H1 (cell line): ENCODE measurements around the gene MCC. TPM values are rescaled to one million over a fixed set of nuclear protein-coding genes. Genes with fewer than 3 reads are reported as not detected.

ENCODE experiments used
- CEBPB ChIP-seq: IDR thresholded peaks from 2 replicates; pipeline ENCODE4 v1.6.1; 2012; ENCODE audit warnings: low read depth, low read length
- CHD7 ChIP-seq: fragments of 300-600 bp; sonication (generic); IDR thresholded peaks from 2 replicates; pipeline ENCODE4 v1.7.1; 2012; ENCODE audit warnings: low read length, moderate library complexity, mild to moderate bottlenecking, inconsistent platforms; ENCODE audit not compliant: insufficient replicate concordance
- JUND ChIP-seq: IDR thresholded peaks from 2 replicates; pipeline ENCODE4 v1.6.1; 2011; ENCODE audit warnings: mild to moderate bottlenecking, improper control_type of control experiment, low read length
- NRF1 ChIP-seq: IDR thresholded peaks from 2 replicates; pipeline ENCODE4 v1.6.1; 2011; ENCODE audit warnings: mild to moderate bottlenecking, low read depth, low read length, improper control_type of control experiment
- SP1 ChIP-seq: IDR thresholded peaks from 2 replicates; pipeline ENCODE4 v1.6.1; 2011; ENCODE audit warnings: low read depth, low read length
- polyA plus RNA-seq, 7 experiments: library from polyadenylated mRNA; depleted of rRNA in 3 of 7; stranded (reverse) in 5 of 7; unstranded in 2 of 7; fragments of >200 nt in 5 of 7; fragments of 200-250 nt in 2 of 7; gene quantifications; 1 replicate in 5 of 7; 2 replicates in 1 of 7; 4 replicates in 1 of 7; pipeline versions ENCODE4 v1.2.1 to v1.2.3, GENCODE V29; 2011 to 2013; ENCODE audit warnings: missing spikeins in 2 of 7, mixed read lengths in 2 of 7
- total RNA-seq: library from RNA; stranded (reverse); fragmentation: NEBNext Ultra II Directional; extraction: Animal tissue kit (Norgen Biotek cat#: 25700); gene quantifications from 2 replicates; pipeline ENCODE4 v1.2.1, GENCODE V29; 2021

The MCC gene
- total and polyA plus RNA-seq, 2 of the 8 experiments (the other 6 are each of a cell fraction or from before 2014, with no cell fraction given), result 2.6 to 18.3 TPM

- no peak for TF ChIP-seq CHD7
- TF ChIP-seq NRF1, result no peak
- TF ChIP-seq JUND, result no peak
- TF ChIP-seq CEBPB, result no peak
- no peak for TF ChIP-seq SP1
- TF ChIP-seq, all 59 proteins: peak for 0
These were observed 262.0 kb downstream of the MCC start (continued) for GRCh38 chr5:113226116-113226736.
